Nucleus accumbens (tissue), 56 donors: Measurements from ENCODE around the gene FLT3.

Experiments
- DNase-seq, 56 donors: peaks; one replicate each; lab custom pipeline; 2025; lab: John Stamatoyannopoulos, UW

Gene FLT3

GRCh38 chr13:27976362-27977091 is 123.8 kb downstream of the FLT3 start:
- DNase-seq = no peak

GRCh38 chr13:27975564-27976361 is 124.6 kb downstream of the FLT3 start:
- DNase-seq = no peak

GRCh38 chr13:27973961-27974662 is 126.3 kb downstream of the FLT3 start:
- DNase-seq = no peak

- DNase-seq = no peak
Measured at GRCh38 chr13:27973291-27973690, 127.1 kb downstream of the FLT3 start.

GRCh38 chr13:27972478-27972820 is 127.9 kb downstream of the FLT3 start:
- no peak for DNase-seq

GRCh38 chr13:27971776-27972477 is 128.4 kb downstream of the FLT3 start:
- no peak for DNase-seq

- no peak for DNase-seq
Measured at GRCh38 chr13:27971236-27971645, 129.1 kb downstream of the FLT3 start.

- no peak for DNase-seq
Measured at GRCh38 chr13:27970382-27971235, 129.8 kb downstream of the FLT3 start.

- DNase-seq = no peak
Measured at GRCh38 chr13:27969866-27970229, 130.5 kb downstream of the FLT3 start.

- no peak for DNase-seq
Measured at GRCh38 chr13:27969082-27969865, 131.1 kb downstream of the FLT3 start, which contains the start of gene CDX2. Gene CDX2, minus strand, starts transcription at chr13:27969315. Its CDS starts 309 bp downstream, at chr13:27969006.

- DNase-seq = no peak
Measured at GRCh38 chr13:27968316-27969081, 131.9 kb downstream of the FLT3 start.

- no peak for DNase-seq
Measured at GRCh38 chr13:27967736-27968315, 132.6 kb downstream of the FLT3 start.

- DNase-seq = no peak
Measured at GRCh38 chr13:27967203-27967735, 133.1 kb downstream of the FLT3 start.

- DNase-seq = no peak
Measured at GRCh38 chr13:27966641-27967202, 133.7 kb downstream of the FLT3 start.

GRCh38 chr13:27965740-27966640 is 134.4 kb downstream of the FLT3 start:
- no peak for DNase-seq

GRCh38 chr13:27965343-27965739 is 135.0 kb downstream of the FLT3 start:
- DNase-seq = no peak
